Cerebellar nuclear complex (tissue), 1 donor: ENCODE measurements around the gene UGGT2.
"Not testable (repeated sequence)": the region's sequence is repeated elsewhere in the genome, so short reads cannot be mapped to it uniquely, and the experiment has no call there.

Source experiments
- DNase-seq, 2 experiments: peaks; one replicate each; lab custom pipeline; 2025; lab: John Stamatoyannopoulos, UW

UGGT2 gene

GRCh38 chr13:95793018-95793555, 260.1 kb downstream of the UGGT2 start:
- no peak for DNase-seq

DNA sequence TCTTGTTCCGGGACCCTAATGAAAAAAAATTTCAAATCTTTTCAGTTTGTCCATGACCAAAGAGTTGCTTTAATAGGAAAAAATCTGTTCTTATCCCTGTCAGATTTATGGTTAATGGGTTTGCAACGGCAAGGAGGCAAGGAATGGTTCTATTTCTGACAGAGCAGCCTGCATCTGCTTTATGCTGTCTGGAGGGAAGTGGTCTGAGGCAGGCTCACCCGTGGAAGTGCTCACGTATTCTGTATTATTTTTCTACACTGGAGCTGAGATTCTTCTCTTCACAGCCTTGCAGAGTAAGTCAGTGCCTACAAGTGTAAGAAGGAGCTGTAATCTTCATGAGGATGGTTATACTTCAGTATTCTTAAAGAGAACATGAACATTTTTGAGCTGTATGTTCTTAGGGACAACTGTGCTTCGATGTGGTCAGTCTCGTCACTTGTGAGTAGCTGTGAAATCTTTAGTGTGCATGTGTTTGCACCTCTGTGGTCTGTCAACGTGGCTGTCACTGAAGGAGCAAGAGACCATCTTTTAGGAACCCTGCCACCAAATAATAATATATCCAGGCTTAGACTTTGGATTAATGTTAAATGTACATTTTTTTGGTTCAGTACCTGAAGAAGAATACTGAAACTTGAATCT, 262.0 kb downstream of the UGGT2 start:
- DNase-seq, result no peak

- DNase-seq, result not testable (repeated sequence)
Measured at GRCh38 chr13:95789315-95789714, 263.9 kb downstream of the UGGT2 start.

GRCh38 chr13:95788100-95788463, 265.1 kb downstream of the UGGT2 start:
- no peak for DNase-seq

DNA sequence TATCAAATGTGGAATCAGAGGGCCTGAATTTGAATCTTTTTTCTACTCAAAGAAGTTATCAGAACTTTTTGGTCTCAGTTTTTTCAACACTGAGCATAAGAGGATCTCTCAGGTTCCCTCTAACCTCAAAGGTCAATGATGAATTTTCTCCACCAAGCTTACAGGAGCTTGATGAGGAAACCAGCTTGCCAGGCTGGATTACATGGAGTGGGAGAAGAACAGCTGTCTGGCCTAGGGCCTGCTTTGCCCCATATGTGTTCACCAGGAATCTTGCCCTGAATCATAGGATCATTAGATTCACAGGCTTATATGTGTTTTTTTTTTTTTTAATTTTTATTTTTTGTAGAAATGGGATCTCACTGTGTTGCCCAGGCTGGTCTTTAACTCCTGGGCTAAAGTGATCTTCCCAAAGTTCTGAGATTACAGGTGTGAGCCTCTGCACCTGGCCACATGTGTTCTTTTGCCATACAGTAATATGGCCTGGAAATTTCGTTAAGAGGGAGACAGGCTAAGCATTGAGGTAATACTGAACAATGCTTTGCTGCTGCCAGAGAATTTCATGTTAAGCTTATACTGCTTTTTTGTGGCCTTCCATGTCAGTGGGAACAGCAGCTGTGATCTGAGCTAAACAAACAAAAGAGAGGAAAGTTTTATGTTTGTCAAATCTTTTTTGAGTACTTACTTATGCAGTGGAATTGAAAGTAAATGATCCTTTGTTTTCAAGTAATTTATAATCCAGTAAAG, 265.7 kb downstream of the UGGT2 start:
- DNase-seq, result no peak

- DNase-seq, result no peak
Measured at GRCh38 chr13:95784900-95785290, 268.3 kb downstream of the UGGT2 start.

- DNase-seq, result no peak
Measured at GRCh38 chr13:95784161-95784899, 268.9 kb downstream of the UGGT2 start.

GRCh38 chr13:95783747-95784146, 269.5 kb downstream of the UGGT2 start:
- no peak for DNase-seq

- not testable (repeated sequence) for DNase-seq
Measured at GRCh38 chr13:95781940-95782339, 271.3 kb downstream of the UGGT2 start.

GRCh38 chr13:95781016-95781415, 272.2 kb downstream of the UGGT2 start:
- DNase-seq, result no peak

GRCh38 chr13:95779522-95779921, 273.7 kb downstream of the UGGT2 start:
- no peak for DNase-seq

- DNase-seq, result no peak
Measured at GRCh38 chr13:95771905-95772304, 281.3 kb downstream of the UGGT2 start.

GRCh38 chr13:95763601-95764000, 289.6 kb downstream of the UGGT2 start:
- DNase-seq, result no peak

DNA sequence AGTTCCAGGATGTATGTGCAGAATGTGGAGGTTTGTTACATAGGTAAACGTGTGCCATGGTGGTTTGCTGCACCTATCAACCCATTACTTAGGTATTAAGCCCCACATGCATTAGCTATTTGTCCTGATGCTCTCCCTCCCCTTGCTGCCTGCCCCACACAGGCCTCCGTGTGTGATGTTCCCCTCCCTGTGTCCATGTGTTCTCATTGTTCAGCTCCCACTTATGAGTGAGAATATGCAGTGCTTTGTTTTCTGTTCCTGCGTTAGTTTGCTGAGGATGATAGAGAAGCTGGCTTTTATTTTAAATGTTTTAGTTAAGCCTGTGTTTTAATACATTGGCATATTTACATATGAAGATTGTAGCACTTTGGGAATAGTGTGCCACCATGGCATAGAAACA, 290.6 kb downstream of the UGGT2 start:
- not testable (repeated sequence) for DNase-seq

DNA sequence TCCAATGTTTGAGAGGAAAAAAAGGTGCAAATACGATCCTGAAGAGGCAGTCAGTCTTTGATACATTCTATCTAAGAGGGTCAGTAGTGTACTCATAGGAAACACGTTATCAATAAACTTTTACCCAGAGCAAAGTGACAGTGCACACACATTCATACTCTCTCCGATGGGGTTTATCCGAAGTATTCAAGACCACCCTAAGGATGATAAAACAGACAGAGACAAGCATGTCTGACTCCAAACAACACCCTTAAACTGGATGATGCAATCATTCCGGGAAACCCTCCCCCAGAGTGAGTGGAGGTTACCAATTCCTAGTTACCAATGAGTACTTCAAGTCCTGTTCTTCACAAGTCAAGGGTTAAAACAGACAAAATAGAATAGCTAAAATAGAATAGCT, 297.1 kb downstream of the UGGT2 start:
- DNase-seq, result no peak

- no peak for DNase-seq
Measured at GRCh38 chr13:95754069-95754468, 299.1 kb downstream of the UGGT2 start.

DNA sequence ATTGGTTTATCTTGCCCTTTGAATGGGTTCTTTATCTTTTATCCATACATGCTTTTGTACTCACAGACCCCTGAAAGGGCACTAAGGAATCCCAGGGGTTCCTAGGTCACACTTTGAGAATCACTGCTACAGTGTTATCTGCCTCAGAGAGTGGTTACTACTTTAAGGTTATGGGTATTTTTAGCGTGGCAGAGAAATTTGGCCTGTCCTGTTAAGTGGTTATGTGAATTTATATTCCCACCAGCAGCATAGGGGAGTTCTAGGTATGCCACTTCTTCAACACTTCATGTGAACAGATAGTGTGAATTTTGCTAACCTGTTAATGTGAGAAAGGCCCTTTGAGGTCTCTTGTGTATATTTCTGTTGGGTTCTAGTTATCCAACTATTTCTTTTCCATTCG, 300.5 kb downstream of the UGGT2 start:
- DNase-seq, result no peak
